SK-N-SH (cell line): ENCODE measurements around the gene SLC17A7. TPM values are rescaled to one million over a fixed set of nuclear protein-coding genes. Genes with fewer than 3 reads are reported as not detected.
"Not testable (repeated sequence)": the region's sequence is repeated elsewhere in the genome, so short reads cannot be mapped to it uniquely, and the experiment has no call there.

ENCODE experiments used
- CTCF ChIA-PET: fragments of 300-600, 350-600 bp; formaldehyde crosslinking; extraction: SDS; loops from one replicate; lab custom pipeline; 2021; lab: Yijun Ruan, JAX
- POLR2A ChIA-PET: fragments of 350-600 bp; sonication (Branson Sonifier 250); formaldehyde crosslinking; extraction: SDS; loops from one replicate; lab custom pipeline; 2020; ENCODE audit warnings: antibody characterized with exemption, inconsistent platforms; lab: Yijun Ruan, JAX
- DNase-seq: peaks from one replicate; pipeline ENCODE4 v3.0.0; 2012
- H2AFZ ChIP-seq: fragments of 200-600 bp; sonication (generic); 2 replicates; pipeline ENCODE4 v1.8.1; 2016; ENCODE audit warnings: antibody characterized with exemption, mild to moderate bottlenecking, low read depth
- H3F3A ChIP-seq: fragments of 200-600 bp; sonication (generic); replicated peaks from 2 replicates; pipeline ENCODE3; 2016; ENCODE audit warnings: antibody characterized with exemption, mild to moderate bottlenecking; ENCODE audit not compliant: insufficient read depth
- H3K27ac ChIP-seq, 2 experiments: fragments of 200-500 bp in 1 of 2; fragments of 200-600 bp in 1 of 2; sonication (Bioruptor generic) in 1 of 2; sonication (generic), shearing (Covaris generic) in 1 of 2; 2 replicates each; pipeline versions ENCODE4 v1.5.1 to v1.6.1; 2014 to 2016; ENCODE audit warnings: low read depth in 2 of 2, inconsistent platforms in 1 of 2, low read length in 1 of 2, mild to moderate bottlenecking in 1 of 2, mixed read lengths in 1 of 2
- H3K27me3 ChIP-seq: fragments of 200-600 bp; sonication (generic), shearing (Covaris generic); 2 replicates; pipeline ENCODE4 v1.6.1; 2016; ENCODE audit warnings: mixed run types; ENCODE audit not compliant: insufficient read depth
- H3K36me3 ChIP-seq, 2 experiments: fragments of 200-500 bp in 1 of 2; fragments of 200-600 bp in 1 of 2; sonication (Bioruptor generic) in 1 of 2; sonication (generic) in 1 of 2; replicated peaks in 1 of 2; 2 replicates each; pipeline versions ENCODE3 to v1.5.1; 2014 to 2016; ENCODE audit warnings: low read length in 1 of 2, mild to moderate bottlenecking in 1 of 2; ENCODE audit not compliant: insufficient read depth in 2 of 2, control insufficient read depth in 1 of 2
- H3K4me1 ChIP-seq, 2 experiments: fragments of 200-500 bp in 1 of 2; fragments of 200-600 bp in 1 of 2; sonication (Bioruptor generic) in 1 of 2; sonication (generic), shearing (Covaris generic) in 1 of 2; 2 replicates each; pipeline versions ENCODE4 v1.5.1 to v1.6.1; 2014 to 2016; ENCODE audit warnings: low read depth in 1 of 2, low read length in 1 of 2, mixed run types in 1 of 2; ENCODE audit not compliant: insufficient read depth in 2 of 2, control insufficient read depth in 1 of 2
- H3K4me2 ChIP-seq: fragments of 200-600 bp; sonication (generic), shearing (Covaris generic); 2 replicates; pipeline ENCODE4 v1.6.1; 2017; ENCODE audit warnings: mixed run types
- H3K4me3 ChIP-seq, 2 experiments: fragments of 200-500 bp in 1 of 2; fragments of 200-600 bp in 1 of 2; sonication (Bioruptor generic) in 1 of 2; sonication (generic), shearing (Covaris generic) in 1 of 2; 2 replicates each; pipeline versions ENCODE4 v1.5.1 to v1.8.1; 2014 to 2016; ENCODE audit warnings: low read depth in 2 of 2, inconsistent platforms in 1 of 2, low read length in 1 of 2, mild to moderate bottlenecking in 1 of 2, mixed read lengths in 1 of 2, moderate library complexity in 1 of 2
- H3K79me2 ChIP-seq: fragments of 200-600 bp; sonication (generic); 2 replicates; pipeline ENCODE4 v1.8.1; 2017; ENCODE audit warnings: mild to moderate bottlenecking; ENCODE audit not compliant: insufficient read depth
- H3K9ac ChIP-seq: fragments of 200-600 bp; sonication (generic); 2 replicates; pipeline ENCODE4 v1.6.1; 2017; ENCODE audit warnings: mixed run types
- H3K9me2 ChIP-seq: fragments of 200-600 bp; sonication (generic); 2 replicates; pipeline ENCODE4 v1.6.1; 2017; ENCODE audit warnings: mixed run types
- H3K9me3 ChIP-seq: fragments of 200-600 bp; sonication (generic); 2 replicates; pipeline ENCODE4 v1.6.1; 2017; ENCODE audit warnings: mixed run types, mild to moderate bottlenecking, moderate library complexity
- H4K20me1 ChIP-seq: fragments of 200-600 bp; sonication (generic); 2 replicates; pipeline ENCODE4 v1.6.1; 2017; ENCODE audit warnings: mild to moderate bottlenecking, mixed run types; ENCODE audit not compliant: insufficient read depth
- CHD2 ChIP-seq: fragments of 150-350 bp; IDR thresholded peaks from 2 replicates; pipeline ENCODE4 v1.6.1; 2018; ENCODE audit warnings: low read length; ENCODE audit not compliant: partially characterized antibody
- ELF1 ChIP-seq: IDR thresholded peaks from 2 replicates; pipeline ENCODE4 v1.4.0; 2012
- FOSL2 ChIP-seq: IDR thresholded peaks from 2 replicates; pipeline ENCODE4 v1.4.0; 2012; ENCODE audit warnings: low read depth, mild to moderate bottlenecking, moderate library complexity, borderline replicate concordance
- FOXM1 ChIP-seq: IDR thresholded peaks from 2 replicates; pipeline ENCODE4 v1.4.0; 2012; ENCODE audit warnings: low read depth, mild to moderate bottlenecking
- MEF2A ChIP-seq: IDR thresholded peaks from 2 replicates; pipeline ENCODE4 v1.4.0; 2012; ENCODE audit warnings: low read depth, borderline replicate concordance
- MXI1 ChIP-seq: IDR thresholded peaks from 2 replicates; pipeline ENCODE4 v1.6.1; 2012; ENCODE audit warnings: mild to moderate bottlenecking, low read depth, low read length, improper control_type of control experiment
- NRF1 ChIP-seq: IDR thresholded peaks from 2 replicates; pipeline ENCODE4 v1.6.1; 2012; ENCODE audit warnings: low read depth, mild to moderate bottlenecking, low read length
- RAD21 ChIP-seq: IDR thresholded peaks from 2 replicates; pipeline ENCODE4 v1.6.1; 2012; ENCODE audit warnings: mild to moderate bottlenecking, low read length
- SIN3A ChIP-seq: IDR thresholded peaks from 2 replicates; pipeline ENCODE4 v1.6.1; 2012; ENCODE audit warnings: low read depth, mild to moderate bottlenecking, low read length, moderate library complexity, borderline replicate concordance
- SMC3 ChIP-seq: IDR thresholded peaks from 2 replicates; pipeline ENCODE4 v1.6.1; 2012; ENCODE audit warnings: low read depth, low read length, improper control_type of control experiment
- TCF12 ChIP-seq: IDR thresholded peaks from 2 replicates; pipeline ENCODE4 v1.4.0; 2012
- USF1 ChIP-seq: IDR thresholded peaks from 2 replicates; pipeline ENCODE4 v1.4.0; 2012; ENCODE audit warnings: low read depth, borderline replicate concordance
- USF2 ChIP-seq: fragments of 150-350 bp; IDR thresholded peaks from 2 replicates; pipeline ENCODE4 v1.6.1; 2017; ENCODE audit warnings: antibody characterized with exemption, low read length, low read depth, borderline replicate concordance
- YY1 ChIP-seq: IDR thresholded peaks from 2 replicates; pipeline ENCODE4 v1.4.0; 2012; ENCODE audit warnings: low read depth, mild to moderate bottlenecking
- ZBTB33 ChIP-seq: IDR thresholded peaks from 2 replicates; pipeline ENCODE4 v1.4.0; 2012; ENCODE audit warnings: low read depth, borderline replicate concordance
- WGBS: methylation state at CpG from one replicate; pipeline ENCODE4 v1.1.6; 2017; ENCODE audit warnings: low lambda C conversion rate; 5-methylcytosine and 5-hydroxymethylcytosine counted together
- polyA plus RNA-seq, 3 experiments: library from polyadenylated mRNA; depleted of rRNA; stranded (reverse); fragments of >200 nt; gene quantifications; 2 replicates each; pipeline ENCODE4 v1.2.3, GENCODE V29; 2012

The SLC17A7 gene
- polyA plus RNA-seq, 1 of the 3 experiments (the other 2 are of a cell fraction) = 0.59 TPM

GRCh38 chr19:49445997-49446396, 4.7 kb upstream of the SLC17A7 start:
- H3K79me2 ChIP-seq = peaks cover 22% of the 10 kb centered on the region
- peaks cover 12 to 13% of the 10 kb centered on the region in 2 experiments for H3K36me3 ChIP-seq
- no peak overlapping the region for H3K9ac ChIP-seq
- H3K27ac ChIP-seq = no peak overlapping the region
- CTCF ChIA-PET = interaction anchor here (0.9 to 11.2 kb wide), 4 partner anchors 8 to 145 kb away, joined by 3 to 149 read pairs (median 4); partner anchors contain the start of gene KASH5
- H3K4me3 ChIP-seq = no peak overlapping the region
- DNase-seq = no peak
- no peak overlapping the region for H3K4me2 ChIP-seq
- TF ChIP-seq FOSL2 (no peak), MEF2A (no peak), FOXM1 (no peak), ZBTB33 (no peak), YY1 (no peak), SIN3A (no peak), SMC3 (no peak), USF2 (no peak), CHD2 (no peak), TCF12 (no peak), ELF1 (no peak), NRF1 (no peak), RAD21 (no peak), USF1 (no peak), MXI1 (no peak)
- TF ChIP-seq, all 33 proteins: peak for 0
- H2AFZ ChIP-seq = no peak overlapping the region
- H3F3A ChIP-seq = peaks cover 18% of the 10 kb centered on the region
- peaks cover 8% of the 10 kb centered on the region; the same call in 1 of the 2 replicates for H3K27me3 ChIP-seq
- H4K20me1 ChIP-seq = no peaks in the 10 kb centered on the region; the same call in 1 of the 2 replicates
- no peaks in the 10 kb centered on the region for H3K9me2 ChIP-seq
- 50% methylated on average over 3 of the region's 3 CpGs for WGBS
- peaks cover 0 to 22% of the 10 kb centered on the region in 2 experiments; a peak in 2 of 4 replicates for H3K4me1 ChIP-seq
- POLR2A ChIA-PET = interaction anchor here (0.6 kb wide), 1 partner anchor 42 kb away, joined by 3 read pairs; no protein-coding TSS in a partner anchor
- no peaks in the 10 kb centered on the region for H3K9me3 ChIP-seq

- H3K4me2 ChIP-seq = peak overlapping the region; percentile 96
- H3K9ac ChIP-seq, POLR2A ChIA-PET, H3K9me2 ChIP-seq, H3K27ac ChIP-seq, H3K4me3 ChIP-seq, DNase-seq, H3K9me3 ChIP-seq, H3K36me3 ChIP-seq, H2AFZ ChIP-seq, H3K79me2 ChIP-seq, H4K20me1 ChIP-seq: not testable (repeated sequence)
- peaks cover 26% of the 10 kb centered on the region for H3K27me3 ChIP-seq
- CTCF ChIA-PET = interaction anchor here (0.5 to 11.2 kb wide), 12 partner anchors 15 to 1273 kb away, joined by 3 to 149 read pairs (median 4); partner anchors contain the start of genes CGB7 and KASH5
- 27% methylated on average over 5 of the region's 5 CpGs for WGBS
- peaks cover 27% of the 10 kb centered on the region for H3F3A ChIP-seq
- H3K4me1 ChIP-seq = peaks cover 0 to 22% of the 10 kb centered on the region in 2 experiments; a peak in 1 of 4 replicates
Observed at GRCh38 chr19:49444100-49444700, 2.9 kb upstream of the SLC17A7 start.
